ENCODE results near the gene P2RY11. TPM values are rescaled to one million over a fixed set of nuclear protein-coding genes. Genes with fewer than 3 reads are reported as not detected.

Gene P2RY11
- total RNA-seq, 1 donor from 2014 or later = 25.9 TPM

DNA sequence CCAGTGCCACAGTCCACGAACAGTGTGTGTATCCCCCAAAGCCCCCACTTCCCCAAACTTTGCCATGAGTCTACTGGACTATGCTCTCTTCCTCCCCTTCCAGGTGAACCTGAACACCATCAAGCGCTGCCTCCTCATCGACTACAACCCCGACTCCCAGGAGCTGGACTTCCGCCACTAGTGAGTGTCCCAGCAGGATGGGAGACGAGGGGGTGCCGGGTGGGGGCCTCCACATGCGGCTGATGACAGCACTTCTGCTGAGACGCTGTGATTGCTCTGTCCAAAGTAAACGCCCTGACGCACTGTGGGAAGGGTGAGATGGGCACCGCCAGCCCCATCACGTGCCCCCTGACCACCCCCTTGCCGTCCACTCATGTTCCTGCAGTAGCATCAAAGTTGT lies 2.0 kb upstream of the P2RY11 start:
- Mint-ChIP-seq H3K36me3 (ENCODE audit: low read depth) (peaks cover 9% of the 10 kb centered on the region), H3K4me1 (peaks cover 9% of the 10 kb centered on the region)

DNA sequence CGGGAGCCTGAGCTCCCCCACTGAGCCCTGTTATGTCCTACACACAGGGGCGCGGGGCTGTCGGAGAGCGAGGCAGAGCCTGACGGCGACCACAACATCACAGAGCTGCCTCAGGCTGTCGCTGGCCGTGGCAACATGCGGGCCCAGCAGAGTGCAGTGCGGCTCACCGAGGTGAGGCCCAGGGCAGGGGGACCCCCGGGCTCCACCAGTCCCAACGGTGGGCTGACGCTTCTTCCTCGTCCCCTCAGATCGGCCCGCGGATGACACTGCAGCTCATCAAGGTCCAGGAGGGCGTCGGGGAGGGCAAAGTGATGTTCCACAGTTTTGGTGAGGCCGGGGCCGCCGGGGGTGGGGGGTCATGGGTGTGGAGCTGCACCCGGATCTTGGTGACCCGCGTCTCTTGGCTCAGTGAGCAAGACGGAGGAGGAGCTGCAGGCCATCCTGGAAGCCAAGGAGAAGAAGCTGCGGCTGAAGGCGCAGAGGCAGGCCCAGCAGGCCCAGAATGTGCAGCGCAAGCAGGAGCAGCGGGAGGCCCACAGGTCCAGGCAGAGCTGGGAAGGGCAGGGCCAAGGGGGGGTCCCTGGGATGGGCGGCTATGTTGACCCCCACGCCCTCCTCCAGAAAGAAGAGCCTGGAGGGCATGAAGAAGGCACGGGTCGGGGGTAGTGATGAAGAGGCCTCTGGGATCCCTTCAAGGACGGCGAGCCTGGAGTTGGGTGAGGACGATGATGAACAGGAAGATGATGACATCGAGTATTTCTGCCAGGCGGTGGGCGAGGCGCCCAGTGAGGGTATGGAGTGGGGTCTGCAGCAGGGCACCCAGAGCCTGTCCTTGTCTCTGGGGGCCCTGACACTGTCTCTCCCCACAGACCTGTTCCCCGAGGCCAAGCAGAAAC lies 1.2 kb upstream of the P2RY11 start:
- no peak for DNase-seq (ENCODE audit: low read depth, low spot score)
- Mint-ChIP-seq H3K9me3 (no peaks in the 10 kb centered on the region), H3K27me3 (ENCODE audit: low read depth) (peaks cover 7% of the 10 kb centered on the region), H3K36me3 (ENCODE audit: low read depth) (peaks cover 9% of the 10 kb centered on the region), H3K27ac (ENCODE audit: unreplicated experiment) (no peak overlapping the region), H3K4me3 (peak overlapping the region; percentile 51), H3K4me1 (peaks cover 9% of the 10 kb centered on the region)
- TF ChIP-seq CTCF (conservative IDR thresholded peaks at IDR 0.05) = no peak

More for the DNA sequence above, 2.0 kb upstream of the P2RY11 start:
- TF ChIP-seq CTCF (conservative IDR thresholded peaks at IDR 0.05) = no peak
- Mint-ChIP-seq H3K4me3 (peak overlapping the region; percentile 91), H3K27ac (ENCODE audit: unreplicated experiment) (no peak overlapping the region), H3K9me3 (no peaks in the 10 kb centered on the region), H3K27me3 (ENCODE audit: low read depth) (peaks cover 2% of the 10 kb centered on the region)
- no peak for DNase-seq (ENCODE audit: low read depth, low spot score)

DNA sequence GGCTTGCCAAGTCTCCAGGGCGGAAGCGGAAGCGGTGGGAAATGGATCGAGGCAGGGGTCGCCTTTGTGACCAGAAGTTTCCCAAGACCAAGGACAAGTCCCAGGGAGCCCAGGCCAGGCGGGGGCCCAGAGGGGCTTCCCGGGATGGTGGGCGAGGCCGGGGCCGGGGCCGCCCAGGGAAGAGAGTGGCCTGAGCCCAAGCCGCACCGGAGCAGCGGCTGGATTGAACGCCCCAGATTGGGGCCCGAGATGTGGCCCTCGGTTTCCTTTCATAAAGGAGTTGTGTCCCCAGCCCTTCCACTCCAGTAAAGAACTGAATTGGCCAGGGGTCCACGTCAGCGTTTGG lies 548 bp upstream of the P2RY11 start:
- no peak for TF ChIP-seq CTCF (conservative IDR thresholded peaks at IDR 0.05)
- Mint-ChIP-seq H3K27ac (ENCODE audit: unreplicated experiment) (no peak overlapping the region), H3K4me3 (peak overlapping the region; percentile 79), H3K4me1 (peaks cover 9% of the 10 kb centered on the region), H3K27me3 (ENCODE audit: low read depth) (peaks cover 9% of the 10 kb centered on the region), H3K9me3 (no peaks in the 10 kb centered on the region), H3K36me3 (ENCODE audit: low read depth) (peaks cover 9% of the 10 kb centered on the region)
- no peak for DNase-seq (ENCODE audit: low read depth, low spot score)

DNA sequence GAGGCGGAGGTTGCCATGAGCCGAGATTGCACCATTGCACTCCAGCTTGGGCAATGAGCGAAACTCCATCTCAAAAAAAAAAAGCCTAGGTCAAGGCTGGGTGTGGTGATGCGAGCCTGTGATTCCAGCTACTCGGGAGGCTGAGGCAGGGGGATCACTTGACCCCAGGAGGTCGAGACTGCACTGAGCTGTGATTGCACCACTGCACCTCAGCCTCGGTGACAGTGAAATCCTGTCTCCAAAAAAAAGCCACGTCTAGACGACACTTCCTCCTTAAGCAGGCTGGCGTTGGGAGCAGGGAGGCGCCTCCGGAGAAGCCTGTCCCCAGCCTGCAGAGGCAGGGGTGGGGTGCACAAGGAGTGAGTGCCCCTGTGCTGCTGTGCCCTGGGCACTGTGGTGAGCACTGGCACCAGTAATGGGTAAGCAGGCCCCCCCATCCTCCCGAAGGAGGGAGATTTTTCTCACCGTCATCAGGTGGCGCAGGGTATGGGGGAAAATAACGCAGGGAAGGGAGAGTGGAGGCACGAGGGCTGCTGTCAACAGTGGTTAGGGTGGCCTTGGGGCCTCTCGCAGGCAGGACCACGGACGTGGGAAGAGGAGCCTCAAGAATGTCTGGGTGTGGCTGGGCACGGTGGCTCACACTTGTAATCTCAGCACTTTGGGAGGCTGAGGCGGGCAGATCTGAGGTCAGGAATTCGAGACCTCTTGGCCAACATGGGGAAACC lies 706 bp downstream of the P2RY11 start:
- DNase-seq (ENCODE audit: low read depth, low spot score) = no peak
- peaks cover 12% of the 10 kb centered on the region for H3K27me3 Mint-ChIP-seq (ENCODE audit: low read depth)
- H3K27ac Mint-ChIP-seq (ENCODE audit: unreplicated experiment) = no peak overlapping the region
- no peaks in the 10 kb centered on the region for H3K9me3 Mint-ChIP-seq
- H3K4me1 Mint-ChIP-seq = peaks cover 3% of the 10 kb centered on the region
- no peak for TF ChIP-seq CTCF (conservative IDR thresholded peaks at IDR 0.05)
- H3K36me3 Mint-ChIP-seq (ENCODE audit: low read depth) = peaks cover 5% of the 10 kb centered on the region
- peak overlapping the region; percentile 79 for H3K4me3 Mint-ChIP-seq

DNA sequence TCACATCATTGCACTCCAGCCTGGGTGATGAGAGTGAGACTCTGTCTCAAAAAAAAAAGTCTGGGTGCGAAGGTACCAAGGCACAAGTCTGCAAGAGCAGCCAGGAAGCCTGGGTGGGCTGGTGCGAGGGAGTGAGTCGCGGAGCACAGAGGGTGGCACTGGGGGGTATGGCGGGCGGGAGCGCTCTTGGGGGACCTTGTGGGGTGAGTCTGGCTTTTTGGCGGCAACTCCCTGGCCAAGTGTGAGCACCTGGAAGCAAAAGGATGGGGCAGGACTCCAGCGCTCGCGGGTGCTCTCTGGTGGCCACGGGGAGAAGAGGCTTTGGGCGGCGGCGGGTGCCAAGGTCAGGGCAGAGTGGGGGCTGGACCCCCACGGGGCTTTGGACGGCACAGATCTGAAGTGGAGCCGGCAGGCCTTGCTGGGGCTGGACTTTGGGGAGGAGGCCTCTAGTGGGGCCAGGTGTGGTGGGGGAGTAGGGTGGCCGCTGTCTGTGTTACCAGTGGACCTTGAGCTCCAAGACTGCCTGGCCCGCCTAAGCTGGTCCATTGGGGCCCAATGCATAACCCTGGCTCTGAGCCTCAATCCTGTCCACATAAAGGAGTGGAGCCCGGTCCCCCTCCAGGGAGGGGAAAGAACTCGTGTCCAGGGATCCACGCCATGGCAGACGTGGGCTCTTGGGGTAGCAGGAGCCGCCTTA lies 1.6 kb downstream of the P2RY11 start:
- no peaks in the 10 kb centered on the region for H3K4me1 Mint-ChIP-seq
- H3K9me3 Mint-ChIP-seq = no peaks in the 10 kb centered on the region
- peak overlapping the region; percentile 79 for H3K4me3 Mint-ChIP-seq
- peaks cover 5% of the 10 kb centered on the region for H3K36me3 Mint-ChIP-seq (ENCODE audit: low read depth)
- peak; percentile 66 for TF ChIP-seq CTCF (conservative IDR thresholded peaks at IDR 0.05)
- H3K27me3 Mint-ChIP-seq (ENCODE audit: low read depth) = peaks cover 12% of the 10 kb centered on the region
- DNase-seq (ENCODE audit: low read depth, low spot score) = peak; percentile 47
- H3K27ac Mint-ChIP-seq (ENCODE audit: unreplicated experiment) = no peak overlapping the region
